K562 (cell line): ENCODE measurements around the gene RIMKLB. TPM values are rescaled to one million over a fixed set of nuclear protein-coding genes. Genes with fewer than 3 reads are reported as not detected.

Experiments used
- ATAC-seq: fragments of 200-7000 bp; cut with Tn5 transposase; 3 replicates; pipeline ENCODE4 v1.9.1; 2020; ENCODE audit warnings: moderate library complexity
- BruUV-seq: library from RNA; stranded (reverse); fragments of 400-500 nt; replicated peaks from 2 replicates; lab custom pipeline; 2021; lab: Mats Ljungman, UMichigan
- CTCF ChIA-PET: fragments of 300-600 bp; formaldehyde crosslinking; extraction: SDS; loops from one replicate; lab custom pipeline; 2021; ENCODE audit warnings: low intra/inter-chr PET ratio; lab: Yijun Ruan, JAX
- POLR2A ChIA-PET: fragments of 300-600, 350-650 bp; sonication (Branson Sonifier 250); formaldehyde crosslinking; extraction: SDS; loops from one replicate; lab custom pipeline; 2021; ENCODE audit warnings: antibody characterized with exemption, inconsistent platforms; lab: Yijun Ruan, JAX
- DNase-seq, 4 experiments: peaks; one replicate each; pipeline versions ENCODE4 v3.0.0 to v3.0.0-alpha.2; 2011 to 2018; ENCODE audit warnings: low spot score in 3 of 4, mixed read lengths in 3 of 4; ENCODE audit errors: extremely low read depth in 1 of 4
- FAIRE-seq: peaks from 2 replicates; lab custom pipeline; 2011; peaks lifted over from hg19 to GRCh38; lab: Jason Lieb, UNC
- H2AFZ ChIP-seq: 2 replicates; pipeline ENCODE4 v1.6.0; 2011; ENCODE audit warnings: low read depth, low read length, control low read depth, inconsistent platforms
- H3K27ac ChIP-seq: fragments of 200-600 bp; 3 replicates; pipeline ENCODE4 v1.8.0; 2011; ENCODE audit warnings: low read depth, mild to moderate bottlenecking, control low read depth, inconsistent platforms, low read length, moderate library complexity, mixed read lengths; ENCODE audit errors: extremely low read depth
- H3K27me3 ChIP-seq, 2 experiments: fragments of 300-600 bp in 1 of 2; 2 replicates in 1 of 2; 3 replicates in 1 of 2; pipeline versions ENCODE4 v1.6.0 to v1.8.0; 2011; ENCODE audit warnings: inconsistent platforms in 2 of 2, low read length in 2 of 2, mild to moderate bottlenecking in 1 of 2, mixed read lengths in 1 of 2, moderate library complexity in 1 of 2; ENCODE audit not compliant: control insufficient read depth in 2 of 2, insufficient read depth in 2 of 2
- H3K36me3 ChIP-seq: fragments of 300-600 bp; 3 replicates; pipeline ENCODE4 v1.8.0; 2011; ENCODE audit warnings: mild to moderate bottlenecking, low read length, inconsistent platforms; ENCODE audit not compliant: control insufficient read depth, insufficient read depth
- H3K4me1 ChIP-seq, 2 experiments: fragments of 200-600 bp in 1 of 2; replicated peaks in 1 of 2; 2 replicates in 1 of 2; 3 replicates in 1 of 2; pipeline versions ENCODE4 v1.5.1 to v1.8.0; 2011; ENCODE audit warnings: inconsistent platforms in 2 of 2, low read length in 2 of 2, mild to moderate bottlenecking in 1 of 2, mixed read lengths in 1 of 2, moderate library complexity in 1 of 2; ENCODE audit not compliant: control insufficient read depth in 2 of 2, insufficient read depth in 2 of 2
- H3K4me2 ChIP-seq: 2 replicates; pipeline ENCODE4 v1.6.1; 2011; ENCODE audit warnings: low read length, control low read depth, inconsistent platforms, mixed read lengths; ENCODE audit not compliant: insufficient read depth
- H3K4me3 ChIP-seq: fragments of 200-600 bp; sonication (generic), shearing (Covaris generic); 2 replicates; pipeline ENCODE4 v1.5.1; 2016; ENCODE audit warnings: control low read depth, inconsistent platforms
- H3K79me2 ChIP-seq: fragments of 200-600 bp; 3 replicates; pipeline ENCODE4 v1.8.0; 2011; ENCODE audit warnings: low read length, inconsistent platforms; ENCODE audit not compliant: control insufficient read depth, insufficient read depth
- H3K9ac ChIP-seq, 2 experiments: 2 replicates each; pipeline versions ENCODE4 v1.6.0 to v1.6.1; 2011; ENCODE audit warnings: low read depth in 2 of 2, low read length in 2 of 2, control low read depth in 1 of 2, inconsistent platforms in 1 of 2, mild to moderate bottlenecking in 1 of 2, mixed read lengths in 1 of 2; ENCODE audit not compliant: insufficient read depth in 1 of 2
- H3K9me1 ChIP-seq: one replicate; pipeline ENCODE4 v1.6.0; 2011; ENCODE audit warnings: inconsistent platforms, mild to moderate bottlenecking, low read length, moderate library complexity; ENCODE audit not compliant: control insufficient read depth, insufficient read depth
- H3K9me3 ChIP-seq: replicated peaks from 2 replicates; pipeline ENCODE4 v1.5.1; 2011; ENCODE audit warnings: low read depth, low read length, inconsistent platforms; ENCODE audit not compliant: control insufficient read depth, insufficient read depth
- H4K20me1 ChIP-seq: replicated peaks from 2 replicates; pipeline ENCODE4 v1.6.1; 2011; ENCODE audit warnings: low read length, inconsistent platforms, mixed read lengths; ENCODE audit not compliant: control insufficient read depth, insufficient read depth
- ELF2 ChIP-seq: fragments of 250-450 bp; sonication (Bioruptor Pico); IDR thresholded peaks from 2 replicates; pipeline ENCODE4 v1.5.0; 2021; ENCODE audit warnings: mild to moderate bottlenecking
- NR2C1 ChIP-seq, 2 experiments: fragments of 450-650 bp; IDR thresholded peaks; 2 replicates each; pipeline ENCODE4 v1.6.1; 2017; ENCODE audit warnings: mild to moderate bottlenecking in 2 of 2, antibody characterized with exemption in 1 of 2, inconsistent platforms in 1 of 2, missing compliant biosample characterization in 1 of 2, missing genetic modification characterization in 1 of 2
- NR4A1 ChIP-seq, 2 experiments: fragments of 250-450 bp in 1 of 2; fragments of 450-650 bp in 1 of 2; sonication (Bioruptor Pico) in 1 of 2; IDR thresholded peaks; 2 replicates each; pipeline versions ENCODE4 v1.4.0 to v1.6.1; 2016 to 2020; ENCODE audit warnings: mild to moderate bottlenecking in 2 of 2, missing compliant biosample characterization in 1 of 2, missing genetic modification characterization in 1 of 2, moderate library complexity in 1 of 2
- WGBS: fragments of 100-300 bp; shearing (Covaris generic); methylation state at CpG from one replicate; pipeline ENCODE4 v1.1.6; 2016; ENCODE audit warnings: low coverage, mixed read lengths; ENCODE audit not compliant: insufficient coverage; ENCODE audit errors: missing lambda C conversion rate; 5-methylcytosine and 5-hydroxymethylcytosine counted together
- in situ Hi-C: fragments of 300-500 bp; cut with MboI; formaldehyde crosslinking; loops from 4 replicates; pipeline ENCODE4 v1.15.0; 2018; ENCODE audit warnings: inconsistent platforms, mixed read lengths
- intact Hi-C: fragments of 100-400 bp; cut with micrococcal nuclease; formaldehyde crosslinking; loops from 2 replicates; pipeline ENCODE4 v1.14.2; 2022
- polyA plus RNA-seq, 8 experiments: library from polyadenylated mRNA; depleted of rRNA in 4 of 8; stranded (reverse) in 5 of 8; unstranded in 3 of 8; fragments of >200 nt; fragmentation: Nextera tagmentation in 2 of 8; fragmentation: Illumina TruSeq in 1 of 8; extraction: Ambion mirVana in 2 of 8; extraction: Trizol in 1 of 8; gene quantifications; 2 replicates each; pipeline versions ENCODE4 v1.2.1 to v1.2.3, GENCODE V29; 2011 to 2014; ENCODE audit warnings: inconsistent platforms in 1 of 8, missing spikeins in 1 of 8
- total RNA-seq, 7 experiments: library from RNA; depleted of rRNA in 6 of 7; stranded (reverse); fragments of >200 nt in 6 of 7; fragmentation: Illumina TruSeq in 2 of 7; extraction: Trizol in 2 of 7; gene quantifications; 2 replicates each; pipeline versions ENCODE4 v1.2.1 to v1.2.3, GENCODE V29; 2011 to 2021; ENCODE audit warnings: low replicate concordance in 1 of 7
- TF ChIP-seq, protein P1 (sequence below): fragments of 450-650 bp; conservative IDR thresholded peaks from 2 replicates; pipeline ENCODE4 v1.6.1; 2016; ENCODE audit warnings: missing genetic modification characterization, low read depth, mild to moderate bottlenecking, missing compliant biosample characterization, moderate library complexity
- TF ChIP-seq, protein P2 (sequence below): fragments of 450-650 bp; IDR thresholded peaks from 2 replicates; pipeline ENCODE4 v1.6.1; 2017; ENCODE audit warnings: antibody characterized with exemption, mild to moderate bottlenecking

RIMKLB gene
- total and polyA plus RNA-seq, 9 of the 15 experiments (the other 6 are each of a cell fraction or from before 2014, with no cell fraction given): 6.5 to 22.8 (median 17.2) TPM

DNA sequence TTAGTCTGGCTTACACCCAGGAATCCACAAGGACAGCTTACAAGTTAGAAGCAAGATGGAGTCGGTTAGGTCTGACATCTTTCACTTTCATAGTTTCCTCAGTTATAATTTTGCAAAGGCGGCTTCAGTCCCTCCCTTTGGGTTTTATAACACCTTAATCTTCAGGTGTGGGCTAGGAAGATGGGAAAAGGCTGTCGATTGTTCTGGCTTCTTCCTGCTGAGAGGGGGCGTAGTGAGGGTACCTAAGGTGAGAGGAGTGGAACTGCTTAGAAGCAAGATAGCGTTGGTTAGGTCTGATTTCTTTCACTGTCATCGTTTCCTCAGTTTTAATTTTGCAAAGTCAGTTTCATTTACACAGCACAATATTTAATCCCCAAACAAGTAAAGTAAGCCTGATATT, 134.7 kb downstream of the RIMKLB start:
- ChIA-PET POLR2A (no interaction called here), CTCF (no interaction called here)
- H2AFZ ChIP-seq: 0 out of 2 replicates have a peak overlapping the region, but pooled peaks have one; percentile 16
- no peaks in the 10 kb centered on the region for H3K79me2 ChIP-seq
- no peak for DNase-seq
- no peaks in the 10 kb centered on the region for H3K9me1 ChIP-seq
- no peak for FAIRE-seq
- H3K9ac ChIP-seq: no peak overlapping the region
- no peak for ATAC-seq
- peaks cover 17 to 21% of the 10 kb centered on the region in 2 experiments; a peak in 4 of 5 replicates for H3K4me1 ChIP-seq
- 50% methylated on average over 6 of the region's 6 CpGs for WGBS
- no peaks in the 10 kb centered on the region for H3K27me3 ChIP-seq
- in situ Hi-C loops: no loop called here
- TF ChIP-seq, protein P1, sequence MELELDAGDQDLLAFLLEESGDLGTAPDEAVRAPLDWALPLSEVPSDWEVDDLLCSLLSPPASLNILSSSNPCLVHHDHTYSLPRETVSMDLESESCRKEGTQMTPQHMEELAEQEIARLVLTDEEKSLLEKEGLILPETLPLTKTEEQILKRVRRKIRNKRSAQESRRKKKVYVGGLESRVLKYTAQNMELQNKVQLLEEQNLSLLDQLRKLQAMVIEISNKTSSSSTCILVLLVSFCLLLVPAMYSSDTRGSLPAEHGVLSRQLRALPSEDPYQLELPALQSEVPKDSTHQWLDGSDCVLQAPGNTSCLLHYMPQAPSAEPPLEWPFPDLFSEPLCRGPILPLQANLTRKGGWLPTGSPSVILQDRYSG (tag): 0 out of 2 replicates have a peak, but pooled peaks have one; percentile 31
- no peak for TF ChIP-seq NR2C1 (IDR thresholded peaks at IDR 0.05)
- TF ChIP-seq NR2C1 (tag; IDR thresholded peaks at IDR 0.05): 0 out of 2 replicates have a peak, but pooled peaks have one; percentile 19
- TF ChIP-seq, protein P2, sequence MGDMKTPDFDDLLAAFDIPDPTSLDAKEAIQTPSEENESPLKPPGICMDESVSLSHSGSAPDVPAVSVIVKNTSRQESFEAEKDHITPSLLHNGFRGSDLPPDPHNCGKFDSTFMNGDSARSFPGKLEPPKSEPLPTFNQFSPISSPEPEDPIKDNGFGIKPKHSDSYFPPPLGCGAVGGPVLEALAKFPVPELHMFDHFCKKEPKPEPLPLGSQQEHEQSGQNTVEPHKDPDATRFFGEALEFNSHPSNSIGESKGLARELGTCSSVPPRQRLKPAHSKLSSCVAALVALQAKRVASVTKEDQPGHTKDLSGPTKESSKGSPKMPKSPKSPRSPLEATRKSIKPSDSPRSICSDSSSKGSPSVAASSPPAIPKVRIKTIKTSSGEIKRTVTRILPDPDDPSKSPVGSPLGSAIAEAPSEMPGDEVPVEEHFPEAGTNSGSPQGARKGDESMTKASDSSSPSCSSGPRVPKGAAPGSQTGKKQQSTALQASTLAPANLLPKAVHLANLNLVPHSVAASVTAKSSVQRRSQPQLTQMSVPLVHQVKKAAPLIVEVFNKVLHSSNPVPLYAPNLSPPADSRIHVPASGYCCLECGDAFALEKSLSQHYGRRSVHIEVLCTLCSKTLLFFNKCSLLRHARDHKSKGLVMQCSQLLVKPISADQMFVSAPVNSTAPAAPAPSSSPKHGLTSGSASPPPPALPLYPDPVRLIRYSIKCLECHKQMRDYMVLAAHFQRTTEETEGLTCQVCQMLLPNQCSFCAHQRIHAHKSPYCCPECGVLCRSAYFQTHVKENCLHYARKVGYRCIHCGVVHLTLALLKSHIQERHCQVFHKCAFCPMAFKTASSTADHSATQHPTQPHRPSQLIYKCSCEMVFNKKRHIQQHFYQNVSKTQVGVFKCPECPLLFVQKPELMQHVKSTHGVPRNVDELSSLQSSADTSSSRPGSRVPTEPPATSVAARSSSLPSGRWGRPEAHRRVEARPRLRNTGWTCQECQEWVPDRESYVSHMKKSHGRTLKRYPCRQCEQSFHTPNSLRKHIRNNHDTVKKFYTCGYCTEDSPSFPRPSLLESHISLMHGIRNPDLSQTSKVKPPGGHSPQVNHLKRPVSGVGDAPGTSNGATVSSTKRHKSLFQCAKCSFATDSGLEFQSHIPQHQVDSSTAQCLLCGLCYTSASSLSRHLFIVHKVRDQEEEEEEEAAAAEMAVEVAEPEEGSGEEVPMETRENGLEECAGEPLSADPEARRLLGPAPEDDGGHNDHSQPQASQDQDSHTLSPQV: peak; percentile 82
- no peak for TF ChIP-seq NR4A1 (CRISPR knock-in tag; IDR thresholded peaks at IDR 0.05)
- peak; percentile 37; the same call in 1 of the 2 replicates for TF ChIP-seq NR4A1 (tag; IDR thresholded peaks at IDR 0.05)
- TF ChIP-seq ELF2 (CRISPR knock-in tag): no peak
- H3K36me3 ChIP-seq: no peaks in the 10 kb centered on the region
- intact Hi-C loops: no loop called here
- no TSS peak for BruUV-seq
- H3K4me3 ChIP-seq: no peak overlapping the region
- H3K27ac ChIP-seq: no peak overlapping the region
- H3K4me2 ChIP-seq: no peak overlapping the region
- H4K20me1 ChIP-seq: no peaks in the 10 kb centered on the region
- H3K9me3 ChIP-seq: no peaks in the 10 kb centered on the region

Other genes with a start within 250 kb of the RIMKLB start
- gene CLEC6A, start 242.0 kb upstream of the RIMKLB start, total RNA-seq (2014; rRNA removed): not detected in 2 replicates
- not detected in 2 replicates for gene CLEC6A, start 242.0 kb upstream of the RIMKLB start, total RNA-seq (2014; rRNA removed; fragmentation: Illumina TruSeq; extraction: Trizol)
- gene CLEC6A, start 242.0 kb upstream of the RIMKLB start, total RNA-seq (2015; rRNA removed; fragmentation: Illumina TruSeq; extraction: Trizol): not detected in 2 replicates
- gene CLEC6A, start 242.0 kb upstream of the RIMKLB start, total RNA-seq (2021): not detected in 2 replicates
- not detected in 2 replicates for gene CLEC6A, start 242.0 kb upstream of the RIMKLB start, polyA plus RNA-seq (2011; rRNA removed)
- gene CLEC6A, start 242.0 kb upstream of the RIMKLB start, polyA plus RNA-seq (2014; fragmentation: Illumina TruSeq; extraction: Trizol): not detected in 2 replicates
- not detected for gene CLEC6A, start 242.0 kb upstream of the RIMKLB start, polyA plus RNA-seq (2014; fragmentation: Nextera tagmentation; extraction: Ambion mirVana)
- not detected in 2 replicates for gene CLEC6A, start 242.0 kb upstream of the RIMKLB start, polyA plus RNA-seq (2014; rRNA removed)
- gene CLEC4D, start 184.5 kb upstream of the RIMKLB start, total RNA-seq (2014; rRNA removed): not detected in 2 replicates
- gene CLEC4D, start 184.5 kb upstream of the RIMKLB start, total RNA-seq (2014; rRNA removed; fragmentation: Illumina TruSeq; extraction: Trizol): not detected in 2 replicates
- not detected in 2 replicates for gene CLEC4D, start 184.5 kb upstream of the RIMKLB start, total RNA-seq (2015; rRNA removed; fragmentation: Illumina TruSeq; extraction: Trizol)
- not detected in 2 replicates for gene CLEC4D, start 184.5 kb upstream of the RIMKLB start, total RNA-seq (2021)
- not detected in 2 replicates for gene CLEC4D, start 184.5 kb upstream of the RIMKLB start, polyA plus RNA-seq (2011; rRNA removed)
- gene CLEC4D, start 184.5 kb upstream of the RIMKLB start, polyA plus RNA-seq (2014; fragmentation: Illumina TruSeq; extraction: Trizol): not detected in 2 replicates
- gene CLEC4D, start 184.5 kb upstream of the RIMKLB start, polyA plus RNA-seq (2014; fragmentation: Nextera tagmentation; extraction: Ambion mirVana): not detected
- gene CLEC4D, start 184.5 kb upstream of the RIMKLB start, polyA plus RNA-seq (2014; rRNA removed): not detected in 2 replicates
- gene CLEC4E, start 157.1 kb upstream of the RIMKLB start, total RNA-seq (2014; rRNA removed): not detected in 2 replicates
- gene CLEC4E, start 157.1 kb upstream of the RIMKLB start, total RNA-seq (2014; rRNA removed; fragmentation: Illumina TruSeq; extraction: Trizol): not detected in 2 replicates
- gene CLEC4E, start 157.1 kb upstream of the RIMKLB start, total RNA-seq (2015; rRNA removed; fragmentation: Illumina TruSeq; extraction: Trizol): not detected in 2 replicates
- not detected in 2 replicates for gene CLEC4E, start 157.1 kb upstream of the RIMKLB start, total RNA-seq (2021)
- not detected in 2 replicates for gene CLEC4E, start 157.1 kb upstream of the RIMKLB start, polyA plus RNA-seq (2011; rRNA removed)
- gene CLEC4E, start 157.1 kb upstream of the RIMKLB start, polyA plus RNA-seq (2014; fragmentation: Illumina TruSeq; extraction: Trizol): not detected in 2 replicates
- gene CLEC4E, start 157.1 kb upstream of the RIMKLB start, polyA plus RNA-seq (2014; fragmentation: Nextera tagmentation; extraction: Ambion mirVana): not detected
- gene CLEC4E, start 157.1 kb upstream of the RIMKLB start, polyA plus RNA-seq (2014; rRNA removed): not detected in 2 replicates
- not detected in 2 replicates for gene AICDA, start 85.1 kb upstream of the RIMKLB start, total RNA-seq (2014; rRNA removed)
- not detected in 2 replicates for gene AICDA, start 85.1 kb upstream of the RIMKLB start, total RNA-seq (2014; rRNA removed; fragmentation: Illumina TruSeq; extraction: Trizol)
- gene AICDA, start 85.1 kb upstream of the RIMKLB start, total RNA-seq (2015; rRNA removed; fragmentation: Illumina TruSeq; extraction: Trizol): not detected in 2 replicates
- gene AICDA, start 85.1 kb upstream of the RIMKLB start, total RNA-seq (2021): 0.11 TPM in 1 of 2 replicates, not detected in the other
- not detected in 2 replicates for gene AICDA, start 85.1 kb upstream of the RIMKLB start, polyA plus RNA-seq (2011; rRNA removed)
- gene AICDA, start 85.1 kb upstream of the RIMKLB start, polyA plus RNA-seq (2014; fragmentation: Illumina TruSeq; extraction: Trizol): not detected in 2 replicates
- gene AICDA, start 85.1 kb upstream of the RIMKLB start, polyA plus RNA-seq (2014; fragmentation: Nextera tagmentation; extraction: Ambion mirVana): not detected
- not detected in 2 replicates for gene AICDA, start 85.1 kb upstream of the RIMKLB start, polyA plus RNA-seq (2014; rRNA removed)
- not detected in 2 replicates for gene MFAP5, start 35.2 kb upstream of the RIMKLB start, total RNA-seq (2014; rRNA removed)
- gene MFAP5, start 35.2 kb upstream of the RIMKLB start, total RNA-seq (2014; rRNA removed; fragmentation: Illumina TruSeq; extraction: Trizol): not detected in 2 replicates
- not detected in 2 replicates for gene MFAP5, start 35.2 kb upstream of the RIMKLB start, total RNA-seq (2015; rRNA removed; fragmentation: Illumina TruSeq; extraction: Trizol)
- not detected in 2 replicates for gene MFAP5, start 35.2 kb upstream of the RIMKLB start, total RNA-seq (2021)
- not detected in 2 replicates for gene MFAP5, start 35.2 kb upstream of the RIMKLB start, polyA plus RNA-seq (2011; rRNA removed)
- not detected in 2 replicates for gene MFAP5, start 35.2 kb upstream of the RIMKLB start, polyA plus RNA-seq (2014; fragmentation: Illumina TruSeq; extraction: Trizol)
- gene MFAP5, start 35.2 kb upstream of the RIMKLB start, polyA plus RNA-seq (2014; fragmentation: Nextera tagmentation; extraction: Ambion mirVana): not detected
- gene MFAP5, start 35.2 kb upstream of the RIMKLB start, polyA plus RNA-seq (2014; rRNA removed): not detected in 2 replicates
- 0.04 and 0.14 TPM in 2 replicates for gene A2ML1, start 124.6 kb downstream of the RIMKLB start, total RNA-seq (2014; rRNA removed)
- 0.11 and 0.26 TPM in 2 replicates for gene A2ML1, start 124.6 kb downstream of the RIMKLB start, total RNA-seq (2014; rRNA removed; fragmentation: Illumina TruSeq; extraction: Trizol)
- 0.23 and 0.47 TPM in 2 replicates for gene A2ML1, start 124.6 kb downstream of the RIMKLB start, total RNA-seq (2015; rRNA removed; fragmentation: Illumina TruSeq; extraction: Trizol)
- 0.40 TPM in 1 of 2 replicates, not detected in the other for gene A2ML1, start 124.6 kb downstream of the RIMKLB start, total RNA-seq (2021)
- gene A2ML1, start 124.6 kb downstream of the RIMKLB start, polyA plus RNA-seq (2011; rRNA removed): 0.01 and 0.04 TPM in 2 replicates
- gene A2ML1, start 124.6 kb downstream of the RIMKLB start, polyA plus RNA-seq (2014; fragmentation: Illumina TruSeq; extraction: Trizol): 0.07 and 0.13 TPM in 2 replicates
- gene A2ML1, start 124.6 kb downstream of the RIMKLB start, polyA plus RNA-seq (2014; fragmentation: Nextera tagmentation; extraction: Ambion mirVana): under 1 TPM; 0.04 to 0.14 TPM
- 0.04 and 0.11 TPM in 2 replicates for gene A2ML1, start 124.6 kb downstream of the RIMKLB start, polyA plus RNA-seq (2014; rRNA removed)
- gene PHC1, start 216.5 kb downstream of the RIMKLB start, total RNA-seq (2014; rRNA removed): 6.9 and 8.3 TPM in 2 replicates
- 4.2 and 5.6 TPM in 2 replicates for gene PHC1, start 216.5 kb downstream of the RIMKLB start, total RNA-seq (2014; rRNA removed; fragmentation: Illumina TruSeq; extraction: Trizol)
- 4.7 and 6.2 TPM in 2 replicates for gene PHC1, start 216.5 kb downstream of the RIMKLB start, total RNA-seq (2015; rRNA removed; fragmentation: Illumina TruSeq; extraction: Trizol)
- gene PHC1, start 216.5 kb downstream of the RIMKLB start, total RNA-seq (2021): 9.3 and 10.0 TPM in 2 replicates
- 13.7 and 15.7 TPM in 2 replicates for gene PHC1, start 216.5 kb downstream of the RIMKLB start, polyA plus RNA-seq (2011; rRNA removed)
- gene PHC1, start 216.5 kb downstream of the RIMKLB start, polyA plus RNA-seq (2014; fragmentation: Illumina TruSeq; extraction: Trizol): 11.6 and 12.7 TPM in 2 replicates
- 1 to 10 TPM; 1.9 to 2.5 TPM for gene PHC1, start 216.5 kb downstream of the RIMKLB start, polyA plus RNA-seq (2014; fragmentation: Nextera tagmentation; extraction: Ambion mirVana)
- gene PHC1, start 216.5 kb downstream of the RIMKLB start, polyA plus RNA-seq (2014; rRNA removed): 7.2 and 11.8 TPM in 2 replicates